Peyer's patch (tissue), 4 donors: ENCODE results near the gene PINLYP. TPM values are rescaled to one million over a fixed set of nuclear protein-coding genes. Genes with fewer than 3 reads are reported as not detected.

Experiments
- DNase-seq, 3 donors: peaks; one replicate each; pipeline ENCODE4 v3.0.0-alpha.2; 2017 to 2019
- H3K27ac ChIP-seq, 4 donors: fragments of 200-600 bp; sonication (generic); one replicate each; pipeline ENCODE4 v1.5.1; 2016 to 2019
- H3K27me3 ChIP-seq, 2 donors: fragments of 200-600 bp; sonication (generic); one replicate each; pipeline ENCODE4 v1.5.1; 2019
- H3K36me3 ChIP-seq, 3 donors: fragments of 200-600 bp; sonication (generic); one replicate each; pipeline ENCODE4 v1.5.1; 2016 to 2019
- H3K4me1 ChIP-seq, 4 donors: fragments of 200-600 bp; sonication (generic); one replicate each; pipeline ENCODE4 v1.5.1; 2016 to 2019
- H3K4me3 ChIP-seq, 4 donors: fragments of 200-600 bp; sonication (generic); 1 replicate in 3 of 4; 2 replicates in 1 of 4; pipeline ENCODE4 v1.5.1; 2016 to 2019; ENCODE audit warnings: mild to moderate bottlenecking in 1 of 4
- H3K9me3 ChIP-seq, 4 donors: fragments of 200-600 bp; sonication (generic); one replicate each; pipeline ENCODE4 v1.5.1; 2016 to 2019; ENCODE audit warnings: mild to moderate bottlenecking in 1 of 4
- POLR2A ChIP-seq, 2 donors: fragments of 450-650 bp; IDR thresholded peaks; one replicate each; pipeline ENCODE4 v1.5.1; 2017; ENCODE audit warnings: antibody characterized with exemption in 2 of 2, mild to moderate bottlenecking in 2 of 2, moderate library complexity in 2 of 2
- total RNA-seq, 4 donors: library from RNA; depleted of rRNA; stranded (reverse); fragments of >200 nt; gene quantifications; one replicate each; pipeline ENCODE4 v1.1.0, GENCODE V29; 2016
- TF ChIP-seq, protein P1 (sequence below), 6 experiments: fragments of 450-650 bp in 4 of 6; fragments of 200-600 bp in 2 of 6; sonication (generic) in 1 of 6; IDR thresholded peaks; one replicate each; pipeline ENCODE4 v1.5.1; 2017 to 2019; ENCODE audit warnings: antibody characterized with exemption in 6 of 6, mild to moderate bottlenecking in 3 of 6, moderate library complexity in 1 of 6

PINLYP gene
- total RNA-seq, 4 donors from 2014 or later = 1.9 to 6.6 (median 2.8) TPM; not detected in 1

GRCh38 chr19:43624933-43625332 is 49.3 kb downstream of the PINLYP start:
- Histone ChIP-seq H3K27ac (no peak overlapping the region), H3K27me3 (no peaks in the 10 kb centered on the region), H3K4me3 (no peak overlapping the region), H3K36me3 (no peaks in the 10 kb centered on the region), H3K9me3 (no peaks in the 10 kb centered on the region), H3K4me1 (peaks cover 0 to 3% (median 0%) of the 10 kb centered on the region in 4 donors)
- TF ChIP-seq, protein P1, sequence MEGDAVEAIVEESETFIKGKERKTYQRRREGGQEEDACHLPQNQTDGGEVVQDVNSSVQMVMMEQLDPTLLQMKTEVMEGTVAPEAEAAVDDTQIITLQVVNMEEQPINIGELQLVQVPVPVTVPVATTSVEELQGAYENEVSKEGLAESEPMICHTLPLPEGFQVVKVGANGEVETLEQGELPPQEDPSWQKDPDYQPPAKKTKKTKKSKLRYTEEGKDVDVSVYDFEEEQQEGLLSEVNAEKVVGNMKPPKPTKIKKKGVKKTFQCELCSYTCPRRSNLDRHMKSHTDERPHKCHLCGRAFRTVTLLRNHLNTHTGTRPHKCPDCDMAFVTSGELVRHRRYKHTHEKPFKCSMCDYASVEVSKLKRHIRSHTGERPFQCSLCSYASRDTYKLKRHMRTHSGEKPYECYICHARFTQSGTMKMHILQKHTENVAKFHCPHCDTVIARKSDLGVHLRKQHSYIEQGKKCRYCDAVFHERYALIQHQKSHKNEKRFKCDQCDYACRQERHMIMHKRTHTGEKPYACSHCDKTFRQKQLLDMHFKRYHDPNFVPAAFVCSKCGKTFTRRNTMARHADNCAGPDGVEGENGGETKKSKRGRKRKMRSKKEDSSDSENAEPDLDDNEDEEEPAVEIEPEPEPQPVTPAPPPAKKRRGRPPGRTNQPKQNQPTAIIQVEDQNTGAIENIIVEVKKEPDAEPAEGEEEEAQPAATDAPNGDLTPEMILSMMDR (IDR thresholded peaks at IDR 0.05) = peak in 3 of 6 experiments; percentile 11 to 40 (median 23)
- TF ChIP-seq POLR2A (IDR thresholded peaks at IDR 0.05) = no peak
- DNase-seq = peak; percentile 83 to 91 (median 85)

GRCh38 chr19:43625918-43626579 is 50.4 kb downstream of the PINLYP start:
- no peaks in the 10 kb centered on the region for H3K9me3 ChIP-seq
- no peak for DNase-seq
- no peak overlapping the region for H3K4me3 ChIP-seq
- no peaks in the 10 kb centered on the region for H3K36me3 ChIP-seq
- no peak overlapping the region for H3K27ac ChIP-seq
- H3K27me3 ChIP-seq = no peaks in the 10 kb centered on the region
- TF ChIP-seq, protein P1 (IDR thresholded peaks at IDR 0.05) = no peak
- no peak for TF ChIP-seq POLR2A (IDR thresholded peaks at IDR 0.05)
- no peaks in the 10 kb centered on the region for H3K4me1 ChIP-seq

DNA sequence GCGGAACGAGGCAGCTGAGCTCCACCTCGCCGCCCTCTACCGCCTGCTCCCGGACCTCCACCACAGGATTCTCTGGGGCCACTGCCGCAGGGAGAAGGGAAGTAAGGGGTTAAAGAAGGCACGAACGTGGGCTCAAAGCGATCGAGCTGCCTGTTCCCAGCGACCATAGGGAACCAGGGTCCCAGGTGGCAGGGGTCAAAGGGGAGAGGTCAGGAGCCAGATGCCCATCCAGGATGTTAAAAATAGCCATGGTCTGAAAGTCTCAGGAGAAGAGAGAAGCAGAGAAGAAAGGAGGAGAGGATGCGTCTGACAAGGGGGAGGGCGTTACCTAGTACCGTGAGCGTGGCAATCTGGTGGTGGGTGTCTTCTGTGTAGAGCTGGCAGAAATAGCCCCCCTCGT is 51.2 kb downstream of the PINLYP start:
- no peaks in the 10 kb centered on the region for H3K4me1 ChIP-seq
- TF ChIP-seq POLR2A (IDR thresholded peaks at IDR 0.05) = no peak
- TF ChIP-seq, protein P1 (IDR thresholded peaks at IDR 0.05) = no peak
- no peaks in the 10 kb centered on the region for H3K36me3 ChIP-seq
- no peaks in the 10 kb centered on the region for H3K27me3 ChIP-seq
- no peak overlapping the region for H3K4me3 ChIP-seq
- no peak overlapping the region for H3K27ac ChIP-seq
- no peaks in the 10 kb centered on the region for H3K9me3 ChIP-seq
- DNase-seq = no peak

DNA sequence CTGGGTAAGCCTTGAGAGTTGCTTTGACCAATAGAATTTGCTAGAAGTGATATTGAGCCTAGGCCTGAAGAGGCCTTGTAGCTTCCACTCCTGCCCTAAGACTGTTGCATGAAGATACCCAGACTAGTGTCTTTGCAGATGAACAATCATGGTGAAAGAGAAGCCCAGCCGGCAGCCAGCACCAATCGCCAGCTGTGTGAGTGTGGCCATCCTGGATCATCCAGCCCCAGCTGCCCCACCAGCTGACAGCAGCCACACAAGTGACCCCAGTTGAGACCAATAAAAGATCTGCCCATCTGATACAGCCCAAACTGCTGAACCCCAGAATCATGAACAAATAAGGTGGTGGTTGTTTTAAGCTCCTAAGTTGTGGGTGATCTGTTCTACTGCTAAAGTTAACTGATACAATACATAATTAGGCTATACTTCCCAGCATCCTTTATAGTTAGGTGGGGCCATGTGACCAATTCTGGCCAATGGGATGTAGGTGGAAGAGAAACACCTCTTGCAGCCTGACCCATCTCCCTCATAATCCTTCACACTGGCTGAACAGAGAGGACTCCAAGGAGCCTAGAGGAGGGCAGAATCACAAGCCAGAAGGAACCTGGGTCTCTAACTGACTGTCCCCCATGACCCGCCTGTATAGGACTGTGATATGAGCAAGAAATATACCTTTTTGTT is 53.2 kb downstream of the PINLYP start:
- Histone ChIP-seq H3K27me3 (no peaks in the 10 kb centered on the region), H3K4me3 (no peak overlapping the region), H3K9me3 (no peaks in the 10 kb centered on the region), H3K36me3 (no peaks in the 10 kb centered on the region), H3K27ac (no peak overlapping the region), H3K4me1 (no peaks in the 10 kb centered on the region)
- no peak for DNase-seq
- no peak for TF ChIP-seq POLR2A (IDR thresholded peaks at IDR 0.05)
- TF ChIP-seq, protein P1 (IDR thresholded peaks at IDR 0.05) = no peak

GRCh38 chr19:43631491-43631890 is 55.9 kb downstream of the PINLYP start:
- H3K27me3 ChIP-seq = no peaks in the 10 kb centered on the region
- no peaks in the 10 kb centered on the region for H3K36me3 ChIP-seq

More at GRCh38 chr19:43631491-43631890, 55.9 kb downstream of the PINLYP start:
- H3K4me1 ChIP-seq = no peaks in the 10 kb centered on the region
- no peak overlapping the region for H3K27ac ChIP-seq
- H3K9me3 ChIP-seq = no peaks in the 10 kb centered on the region
- TF ChIP-seq POLR2A (IDR thresholded peaks at IDR 0.05) = no peak
- TF ChIP-seq, protein P1 (IDR thresholded peaks at IDR 0.05) = no peak
- no peak for DNase-seq
- H3K4me3 ChIP-seq = no peak overlapping the region

Other genes with a start within 250 kb of the PINLYP start
- gene CD177, start 222.1 kb upstream of the PINLYP start, total RNA-seq = not detected
- not detected for gene TEX101, start 160.9 kb upstream of the PINLYP start, total RNA-seq
- gene LYPD3, start 110.2 kb upstream of the PINLYP start, total RNA-seq = under 1 TPM in 1 of 4 donors, not detected in 3; 0.67 TPM
- gene PHLDB3, start 71.1 kb upstream of the PINLYP start, total RNA-seq = 10 to 100 TPM; 13.0 to 23.4 (median 18.0) TPM
- 100 to 1,000 TPM; 115 to 252 (median 199) TPM for gene ETHE1, start 48.6 kb upstream of the PINLYP start, total RNA-seq
- 1 to 10 TPM in 2 of 4 donors, under 1 TPM in 2; 0.53 to 1.7 (median 1.3) TPM for gene ZNF575, start 42.6 kb upstream of the PINLYP start, total RNA-seq
- 10 to 100 TPM; 18.4 to 49.5 (median 22.2) TPM for gene XRCC1, start 274 bp upstream of the PINLYP start, total RNA-seq
- 10 to 100 TPM; 10.7 to 28.8 (median 18.5) TPM for gene IRGQ, start 20.3 kb downstream of the PINLYP start, total RNA-seq
- 10 to 100 TPM in 3 of 4 donors, 1 to 10 TPM in 1; 6.6 to 21.9 (median 16.5) TPM for gene ZNF576, start 20.8 kb downstream of the PINLYP start, total RNA-seq
- 1 to 10 TPM in 3 of 4 donors, not detected in 1; 1.2 to 2.7 (median 2.5) TPM for gene SRRM5, start 36.3 kb downstream of the PINLYP start, total RNA-seq
- 10 to 100 TPM; 10.5 to 28.1 (median 11.6) TPM for gene ZNF428, start 43.8 kb downstream of the PINLYP start, total RNA-seq
- gene CADM4, start 64.0 kb downstream of the PINLYP start, total RNA-seq = 1 to 10 TPM in 1 of 4 donors, under 1 TPM in 1, not detected in 2; 0.80 to 1.4 TPM
- gene PLAUR, start 94.4 kb downstream of the PINLYP start, total RNA-seq = 10 to 100 TPM in 3 of 4 donors, 1 to 10 TPM in 1; 7.0 to 21.2 (median 15.5) TPM
- not detected for gene IRGC, start 140.3 kb downstream of the PINLYP start, total RNA-seq
- gene SMG9, start 179.2 kb downstream of the PINLYP start, total RNA-seq = 10 to 100 TPM; 25.0 to 56.1 (median 40.8) TPM
- gene KCNN4, start 205.2 kb downstream of the PINLYP start, total RNA-seq = 10 to 100 TPM in 3 of 4 donors, 1 to 10 TPM in 1; 5.1 to 54.5 (median 33.1) TPM
- 1 to 10 TPM in 1 of 4 donors, under 1 TPM in 1, not detected in 2; 0.27 to 1.7 TPM for gene LYPD5, start 226.6 kb downstream of the PINLYP start, total RNA-seq